ENCODE data around the gene PIGC.

Gene PIGC

GRCh38 chr1:172398193-172398592 lies 45.7 kb downstream of the PIGC start:
- peak in 1 of 5 experiments; percentile 35 for DNase-seq

GRCh38 chr1:172397633-172398032 lies 46.2 kb downstream of the PIGC start:
- DNase-seq: no peak

GRCh38 chr1:172397221-172397620 lies 46.6 kb downstream of the PIGC start:
- peak in 1 of 5 experiments; percentile 71 for DNase-seq

GRCh38 chr1:172395576-172395975 lies 48.3 kb downstream of the PIGC start:
- DNase-seq: no peak

GRCh38 chr1:172394811-172395210 lies 49.1 kb downstream of the PIGC start:
- DNase-seq: peak in 1 of 5 experiments; percentile 26

GRCh38 chr1:172394141-172394751 lies 49.6 kb downstream of the PIGC start:
- peak in 4 of 5 experiments; percentile 26 to 97 (median 48) for DNase-seq

GRCh38 chr1:172393354-172393753 lies 50.5 kb downstream of the PIGC start:
- DNase-seq: no peak

- DNase-seq: no peak
Measured at GRCh38 chr1:172391976-172392375, 51.9 kb downstream of the PIGC start.
